ENCODE data around the gene CAPN14.

CAPN14 gene

DNA sequence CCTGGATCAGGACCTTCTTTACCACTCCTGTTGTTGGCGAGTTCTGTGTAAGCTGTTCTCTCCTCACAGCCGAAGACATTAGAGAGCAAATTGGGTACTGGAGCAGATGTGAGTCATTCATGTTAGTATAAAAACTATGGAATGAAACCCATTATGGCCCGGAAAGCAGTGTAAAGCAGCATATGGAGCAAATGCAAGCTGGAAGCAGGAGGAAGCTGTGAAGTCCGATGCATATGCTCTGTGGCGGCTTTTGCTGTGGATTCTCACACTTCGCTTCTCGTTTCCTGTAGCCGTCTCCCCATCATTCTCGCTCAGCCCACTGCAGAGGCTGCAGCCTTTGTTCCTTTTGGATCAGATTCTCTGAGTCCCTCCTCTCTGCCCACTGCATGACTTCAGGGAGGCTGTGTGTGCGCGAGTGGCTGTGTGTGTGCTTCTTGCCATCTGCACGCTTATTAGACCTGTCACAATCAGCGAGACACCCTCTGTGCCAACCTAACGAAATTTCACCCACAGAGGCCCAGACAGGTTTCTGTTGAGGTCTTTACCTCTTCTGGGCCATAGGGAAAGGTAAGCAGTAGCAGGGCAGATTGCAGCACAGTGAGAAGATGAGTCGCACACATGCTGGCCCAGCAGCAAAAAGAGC, 75.8 kb downstream of the CAPN14 start (continued):
- TF ChIP-seq ZNF565 (CRISPR knock-in tag; conservative IDR thresholded peaks at IDR 0.05; ENCODE audit: low read depth) (no peak), ZFP3 (CRISPR knock-in tag; IDR thresholded peaks at IDR 0.05) (no peak), ZC3H10 (CRISPR knock-in tag; IDR thresholded peaks at IDR 0.05) (no peak), ISL1 (CRISPR knock-in tag; IDR thresholded peaks at IDR 0.05) (no peak), PPARA (CRISPR knock-in tag; IDR thresholded peaks at IDR 0.05; ENCODE audit: borderline replicate concordance) (no peak)
- TF ChIP-seq, protein P1, sequence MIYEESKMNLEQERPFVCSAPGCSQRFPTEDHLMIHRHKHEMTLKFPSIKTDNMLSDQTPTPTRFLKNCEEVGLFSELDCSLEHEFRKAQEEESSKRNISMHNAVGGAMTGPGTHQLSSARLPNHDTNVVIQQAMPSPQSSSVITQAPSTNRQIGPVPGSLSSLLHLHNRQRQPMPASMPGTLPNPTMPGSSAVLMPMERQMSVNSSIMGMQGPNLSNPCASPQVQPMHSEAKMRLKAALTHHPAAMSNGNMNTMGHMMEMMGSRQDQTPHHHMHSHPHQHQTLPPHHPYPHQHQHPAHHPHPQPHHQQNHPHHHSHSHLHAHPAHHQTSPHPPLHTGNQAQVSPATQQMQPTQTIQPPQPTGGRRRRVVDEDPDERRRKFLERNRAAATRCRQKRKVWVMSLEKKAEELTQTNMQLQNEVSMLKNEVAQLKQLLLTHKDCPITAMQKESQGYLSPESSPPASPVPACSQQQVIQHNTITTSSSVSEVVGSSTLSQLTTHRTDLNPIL (CRISPR knock-in tag; IDR thresholded peaks at IDR 0.05; ENCODE audit: low read depth) = no peak

DNA sequence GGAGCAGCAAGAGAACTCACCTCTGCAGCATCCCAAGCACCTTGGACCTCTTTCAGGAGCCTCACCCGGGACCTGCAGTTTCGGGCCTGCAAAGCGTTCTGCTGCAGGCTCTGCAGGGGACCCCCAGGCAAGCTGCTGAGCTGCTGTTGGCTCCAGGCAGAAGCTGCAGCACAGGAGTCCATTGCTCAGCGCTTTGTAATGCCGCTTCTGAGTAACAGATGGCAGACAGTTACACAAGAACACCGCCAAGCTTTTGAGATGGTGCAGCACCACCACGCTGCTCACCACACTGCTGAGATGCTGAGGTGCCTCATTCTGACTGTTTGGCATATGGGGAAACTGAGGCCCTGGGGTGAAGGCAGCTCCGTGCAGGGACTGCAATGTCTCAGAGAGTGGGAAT, 77.2 kb downstream of the CAPN14 start:
- ATAC-seq = no peak
- TF ChIP-seq, protein P2, sequence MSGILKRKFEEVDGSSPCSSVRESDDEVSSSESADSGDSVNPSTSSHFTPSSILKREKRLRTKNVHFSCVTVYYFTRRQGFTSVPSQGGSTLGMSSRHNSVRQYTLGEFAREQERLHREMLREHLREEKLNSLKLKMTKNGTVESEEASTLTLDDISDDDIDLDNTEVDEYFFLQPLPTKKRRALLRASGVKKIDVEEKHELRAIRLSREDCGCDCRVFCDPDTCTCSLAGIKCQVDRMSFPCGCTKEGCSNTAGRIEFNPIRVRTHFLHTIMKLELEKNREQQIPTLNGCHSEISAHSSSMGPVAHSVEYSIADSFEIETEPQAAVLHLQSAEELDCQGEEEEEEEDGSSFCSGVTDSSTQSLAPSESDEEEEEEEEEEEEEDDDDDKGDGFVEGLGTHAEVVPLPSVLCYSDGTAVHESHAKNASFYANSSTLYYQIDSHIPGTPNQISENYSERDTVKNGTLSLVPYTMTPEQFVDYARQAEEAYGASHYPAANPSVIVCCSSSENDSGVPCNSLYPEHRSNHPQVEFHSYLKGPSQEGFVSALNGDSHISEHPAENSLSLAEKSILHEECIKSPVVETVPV (CRISPR knock-in tag; IDR thresholded peaks at IDR 0.05) = no peak
- TF ChIP-seq OSR1 (CRISPR knock-in tag; IDR thresholded peaks at IDR 0.05) = no peak

DNA sequence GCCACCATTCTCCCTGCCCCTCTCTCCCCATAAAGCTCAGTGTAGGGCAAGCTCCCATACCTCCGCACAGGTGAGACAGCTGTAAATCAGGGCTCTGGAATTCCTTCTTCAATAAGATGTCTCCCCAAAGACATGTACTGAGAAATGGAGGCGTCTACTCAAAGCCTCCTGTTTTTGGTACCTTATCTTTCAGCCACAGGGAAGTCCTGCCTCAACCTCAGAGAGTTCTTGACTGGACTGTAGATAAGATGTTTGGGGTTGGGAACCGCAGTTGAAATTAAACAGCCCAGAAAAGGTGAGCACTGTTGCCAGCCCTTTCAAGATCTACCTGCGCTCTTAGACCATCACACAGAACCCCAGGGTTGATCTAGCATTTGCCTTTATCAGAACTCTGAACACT, 77.6 kb downstream of the CAPN14 start:
- no peak for TF ChIP-seq ARNTL (CRISPR knock-in tag; IDR thresholded peaks at IDR 0.05; ENCODE audit: borderline replicate concordance, low read depth)
- TF ChIP-seq, protein P3, sequence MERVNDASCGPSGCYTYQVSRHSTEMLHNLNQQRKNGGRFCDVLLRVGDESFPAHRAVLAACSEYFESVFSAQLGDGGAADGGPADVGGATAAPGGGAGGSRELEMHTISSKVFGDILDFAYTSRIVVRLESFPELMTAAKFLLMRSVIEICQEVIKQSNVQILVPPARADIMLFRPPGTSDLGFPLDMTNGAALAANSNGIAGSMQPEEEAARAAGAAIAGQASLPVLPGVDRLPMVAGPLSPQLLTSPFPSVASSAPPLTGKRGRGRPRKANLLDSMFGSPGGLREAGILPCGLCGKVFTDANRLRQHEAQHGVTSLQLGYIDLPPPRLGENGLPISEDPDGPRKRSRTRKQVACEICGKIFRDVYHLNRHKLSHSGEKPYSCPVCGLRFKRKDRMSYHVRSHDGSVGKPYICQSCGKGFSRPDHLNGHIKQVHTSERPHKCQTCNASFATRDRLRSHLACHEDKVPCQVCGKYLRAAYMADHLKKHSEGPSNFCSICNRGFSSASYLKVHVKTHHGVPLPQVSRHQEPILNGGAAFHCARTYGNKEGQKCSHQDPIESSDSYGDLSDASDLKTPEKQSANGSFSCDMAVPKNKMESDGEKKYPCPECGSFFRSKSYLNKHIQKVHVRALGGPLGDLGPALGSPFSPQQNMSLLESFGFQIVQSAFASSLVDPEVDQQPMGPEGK (CRISPR knock-in tag; IDR thresholded peaks at IDR 0.05; ENCODE audit: borderline replicate concordance) = no peak
- TF ChIP-seq ZFP3 (CRISPR knock-in tag; IDR thresholded peaks at IDR 0.05) = no peak
- no peak for TF ChIP-seq TCF4 (CRISPR knock-in tag; IDR thresholded peaks at IDR 0.05; ENCODE audit: borderline replicate concordance)
- no peak for TF ChIP-seq ZNF70 (CRISPR knock-in tag; IDR thresholded peaks at IDR 0.05)
- no peak for TF ChIP-seq ZC3H10 (CRISPR knock-in tag; IDR thresholded peaks at IDR 0.05)
- ATAC-seq = no peak

DNA sequence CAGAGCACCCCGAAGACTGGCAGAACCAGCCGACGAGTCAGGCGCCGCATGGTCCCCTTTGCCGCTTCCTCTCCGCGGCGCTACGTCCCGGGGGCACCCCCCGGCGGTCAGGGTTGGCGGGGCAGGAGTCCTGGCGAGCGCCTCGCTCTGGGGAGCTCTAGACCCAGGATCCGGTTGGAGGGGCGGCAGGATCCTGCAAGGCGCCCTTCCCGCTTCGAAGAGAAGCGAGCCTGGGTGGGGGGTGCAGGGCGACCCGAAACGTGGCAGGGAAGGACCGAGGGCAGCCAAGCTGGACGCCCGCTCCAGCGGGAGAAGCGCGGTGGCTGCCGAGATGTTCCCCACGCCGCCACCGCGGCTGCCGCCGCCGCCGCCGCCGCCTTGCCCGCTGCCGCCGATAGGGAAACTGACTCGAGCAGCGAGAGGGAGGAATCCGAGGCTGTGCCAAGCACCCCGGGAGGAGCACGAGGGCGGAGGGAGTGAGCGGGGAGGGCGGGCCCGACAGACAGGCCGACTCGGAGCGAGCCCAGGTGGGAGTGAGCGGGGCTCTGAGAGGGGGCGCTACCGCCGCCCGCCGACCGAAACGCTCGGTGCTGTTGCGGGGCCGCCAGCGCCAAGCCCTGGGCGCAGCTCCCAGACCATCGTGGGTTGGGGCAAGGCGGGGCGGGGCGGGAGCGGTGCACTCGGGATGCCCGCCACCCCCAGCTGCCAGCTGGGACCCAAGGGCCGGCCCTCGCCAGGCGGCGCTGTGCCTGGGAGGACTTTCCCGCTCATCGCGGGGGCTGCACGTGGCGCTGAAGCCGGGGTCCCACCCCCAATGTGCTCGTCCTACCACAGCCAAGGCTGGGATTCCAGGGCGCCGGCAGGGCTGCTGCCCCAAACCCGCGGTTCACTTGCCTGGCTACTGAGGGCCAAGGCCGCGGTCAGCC, 79.0 kb downstream of the CAPN14 start, which contains the start of gene GALNT14:
TSS of gene GALNT14 (minus strand) at position 404 of the 926 bp plus-strand sequence. CDS start at position 50, 354 bp downstream.
- ATAC-seq = peak; percentile 83
- TF ChIP-seq TOX (CRISPR knock-in tag; IDR thresholded peaks at IDR 0.05; ENCODE audit: borderline replicate concordance) = no peak
- no peak for TF ChIP-seq RARB (CRISPR knock-in tag; IDR thresholded peaks at IDR 0.05)
- TF ChIP-seq ZFP3 (CRISPR knock-in tag; IDR thresholded peaks at IDR 0.05) = no peak
- no peak for TF ChIP-seq OSR1 (CRISPR knock-in tag; IDR thresholded peaks at IDR 0.05)
- no peak for TF ChIP-seq PPARA (CRISPR knock-in tag; IDR thresholded peaks at IDR 0.05; ENCODE audit: borderline replicate concordance)
- TF ChIP-seq ZNF565 (CRISPR knock-in tag; conservative IDR thresholded peaks at IDR 0.05; ENCODE audit: low read depth) = no peak
- TF ChIP-seq SNAI2 (CRISPR knock-in tag; IDR thresholded peaks at IDR 0.05) = no peak

DNA sequence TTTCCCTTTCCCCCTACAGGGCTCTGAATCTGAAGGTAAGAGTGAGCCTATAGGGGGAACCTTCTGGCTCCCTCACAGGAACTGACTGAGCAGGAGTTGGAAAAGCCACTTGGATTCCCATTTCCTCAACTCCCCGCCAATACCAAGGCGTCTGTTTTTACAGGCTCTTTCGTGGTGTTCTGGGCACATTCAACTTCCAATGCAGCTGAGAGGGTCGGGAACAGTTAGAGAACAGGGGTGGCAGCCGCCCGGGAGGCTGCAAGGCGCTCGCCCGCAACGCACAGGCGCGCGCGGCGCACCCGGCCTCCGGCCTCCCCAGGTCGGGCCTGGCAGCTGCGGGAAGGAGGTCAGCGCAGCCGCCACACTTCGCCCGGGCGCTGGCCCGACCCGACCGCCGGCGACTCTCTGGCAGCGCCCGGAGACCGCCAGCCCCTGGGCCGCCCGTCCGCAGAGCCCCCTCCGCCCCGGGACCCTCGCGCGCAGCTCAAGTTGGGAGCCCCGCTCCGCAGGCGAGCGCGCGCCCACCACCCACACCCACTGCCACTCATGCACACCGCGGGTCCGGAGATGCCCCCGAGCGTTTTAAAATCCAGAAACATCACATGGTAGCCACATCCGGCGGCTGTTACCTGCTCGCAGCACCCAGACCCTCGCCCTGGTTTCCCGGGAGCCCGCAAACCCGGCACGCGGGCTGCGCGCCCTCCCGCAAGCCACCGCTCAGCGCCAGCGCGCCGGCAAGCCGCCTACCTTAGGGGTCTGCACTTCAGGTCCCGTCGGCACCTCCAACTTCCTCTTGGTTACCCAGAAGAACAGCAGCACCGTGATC, 79.9 kb downstream of the CAPN14 start:
- ATAC-seq = peak; percentile 22
- TF ChIP-seq ZNF8 (CRISPR knock-in tag; IDR thresholded peaks at IDR 0.05) = no peak
- no peak for TF ChIP-seq ZFP3 (CRISPR knock-in tag; IDR thresholded peaks at IDR 0.05)
- TF ChIP-seq, protein P4, sequence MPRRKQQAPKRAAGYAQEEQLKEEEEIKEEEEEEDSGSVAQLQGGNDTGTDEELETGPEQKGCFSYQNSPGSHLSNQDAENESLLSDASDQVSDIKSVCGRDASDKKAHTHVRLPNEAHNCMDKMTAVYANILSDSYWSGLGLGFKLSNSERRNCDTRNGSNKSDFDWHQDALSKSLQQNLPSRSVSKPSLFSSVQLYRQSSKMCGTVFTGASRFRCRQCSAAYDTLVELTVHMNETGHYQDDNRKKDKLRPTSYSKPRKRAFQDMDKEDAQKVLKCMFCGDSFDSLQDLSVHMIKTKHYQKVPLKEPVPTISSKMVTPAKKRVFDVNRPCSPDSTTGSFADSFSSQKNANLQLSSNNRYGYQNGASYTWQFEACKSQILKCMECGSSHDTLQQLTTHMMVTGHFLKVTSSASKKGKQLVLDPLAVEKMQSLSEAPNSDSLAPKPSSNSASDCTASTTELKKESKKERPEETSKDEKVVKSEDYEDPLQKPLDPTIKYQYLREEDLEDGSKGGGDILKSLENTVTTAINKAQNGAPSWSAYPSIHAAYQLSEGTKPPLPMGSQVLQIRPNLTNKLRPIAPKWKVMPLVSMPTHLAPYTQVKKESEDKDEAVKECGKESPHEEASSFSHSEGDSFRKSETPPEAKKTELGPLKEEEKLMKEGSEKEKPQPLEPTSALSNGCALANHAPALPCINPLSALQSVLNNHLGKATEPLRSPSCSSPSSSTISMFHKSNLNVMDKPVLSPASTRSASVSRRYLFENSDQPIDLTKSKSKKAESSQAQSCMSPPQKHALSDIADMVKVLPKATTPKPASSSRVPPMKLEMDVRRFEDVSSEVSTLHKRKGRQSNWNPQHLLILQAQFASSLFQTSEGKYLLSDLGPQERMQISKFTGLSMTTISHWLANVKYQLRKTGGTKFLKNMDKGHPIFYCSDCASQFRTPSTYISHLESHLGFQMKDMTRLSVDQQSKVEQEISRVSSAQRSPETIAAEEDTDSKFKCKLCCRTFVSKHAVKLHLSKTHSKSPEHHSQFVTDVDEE (CRISPR knock-in tag; IDR thresholded peaks at IDR 0.05) = no peak
- TF ChIP-seq PPARA (CRISPR knock-in tag; IDR thresholded peaks at IDR 0.05; ENCODE audit: borderline replicate concordance) = no peak
- no peak for TF ChIP-seq ZFP30 (CRISPR knock-in tag; IDR thresholded peaks at IDR 0.05)
- TF ChIP-seq, protein P2 (CRISPR knock-in tag; IDR thresholded peaks at IDR 0.05) = no peak
- TF ChIP-seq ZNF565 (CRISPR knock-in tag; conservative IDR thresholded peaks at IDR 0.05; ENCODE audit: low read depth) = no peak
- TF ChIP-seq CSDC2 (CRISPR knock-in tag; IDR thresholded peaks at IDR 0.05) = no peak
